Measurements from ENCODE around the gene FAM20A.

The FAM20A gene

DNA sequence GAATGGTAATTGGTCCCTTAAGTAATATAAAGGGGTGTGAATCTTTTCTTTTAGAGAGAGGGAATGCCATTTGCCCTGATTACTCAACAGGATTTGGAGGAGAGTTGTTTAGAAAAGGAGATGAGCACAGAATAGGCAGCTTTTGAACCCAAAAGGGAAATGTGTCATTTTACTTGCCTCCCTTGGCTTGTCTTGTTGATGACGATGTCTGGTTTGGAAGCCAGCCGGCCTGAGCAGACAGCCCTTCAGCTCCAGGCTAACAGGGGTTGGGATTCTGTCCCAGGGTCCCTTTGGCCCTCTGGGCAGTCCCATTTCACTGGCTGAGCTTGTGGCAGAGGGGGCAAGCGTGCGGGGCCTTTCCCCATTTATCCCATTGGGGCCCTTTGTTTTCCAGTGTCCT is 111.2 kb downstream of the FAM20A start:
- DNase-seq = no peak
